ENCODE measurements around the gene CEP89.

CEP89 gene

GRCh38 chr19:32843716-32844245 is 128.0 kb downstream of the CEP89 start:
- no peak for TF ChIP-seq NFIC (IDR thresholded peaks at IDR 0.05)
- TF ChIP-seq TEAD4 (IDR thresholded peaks at IDR 0.05): no peak
- no peak for TF ChIP-seq CREB1 (IDR thresholded peaks at IDR 0.05; ENCODE audit: low read depth)
- no peak for TF ChIP-seq EP300 (IDR thresholded peaks at IDR 0.05; ENCODE audit: borderline replicate concordance)
- no peak for TF ChIP-seq RAD21 (IDR thresholded peaks at IDR 0.05; ENCODE audit: low read depth)

GRCh38 chr19:32842061-32842460 is 129.7 kb downstream of the CEP89 start:
- TF ChIP-seq TEAD4 (IDR thresholded peaks at IDR 0.05): no peak
- no peak for TF ChIP-seq EP300 (IDR thresholded peaks at IDR 0.05; ENCODE audit: borderline replicate concordance)
- TF ChIP-seq MAX (IDR thresholded peaks at IDR 0.05): no peak
- no peak for TF ChIP-seq REST (IDR thresholded peaks at IDR 0.05; ENCODE audit: low read depth)
- TF ChIP-seq TAF1 (IDR thresholded peaks at IDR 0.05; ENCODE audit: low read depth): no peak
- no peak for TF ChIP-seq FOXM1 (IDR thresholded peaks at IDR 0.05; ENCODE audit: borderline replicate concordance, low read depth)
- no peak for TF ChIP-seq ZBTB7A (IDR thresholded peaks at IDR 0.05; ENCODE audit: low read depth)
- no peak for TF ChIP-seq USF1 (IDR thresholded peaks at IDR 0.05)
- TF ChIP-seq NFIC (IDR thresholded peaks at IDR 0.05): no peak

- TF ChIP-seq TEAD4 (IDR thresholded peaks at IDR 0.05) (no peak), CEBPB (IDR thresholded peaks at IDR 0.05) (no peak), USF1 (IDR thresholded peaks at IDR 0.05) (no peak), YY1 (IDR thresholded peaks at IDR 0.05; ENCODE audit: low read depth) (no peak), FOXM1 (IDR thresholded peaks at IDR 0.05; ENCODE audit: borderline replicate concordance, low read depth) (no peak), RAD21 (IDR thresholded peaks at IDR 0.05; ENCODE audit: low read depth) (no peak), ZBTB7A (IDR thresholded peaks at IDR 0.05; ENCODE audit: low read depth) (no peak), NFIC (IDR thresholded peaks at IDR 0.05) (no peak), TCF12 (IDR thresholded peaks at IDR 0.05; ENCODE audit: low read depth) (no peak), TAF1 (IDR thresholded peaks at IDR 0.05; ENCODE audit: low read depth) (no peak), EGR1 (IDR thresholded peaks at IDR 0.05) (no peak), REST (IDR thresholded peaks at IDR 0.05; ENCODE audit: low read depth) (no peak)
Measured at GRCh38 chr19:32837531-32837930, 134.2 kb downstream of the CEP89 start.

GRCh38 chr19:32831611-32832010 is 140.1 kb downstream of the CEP89 start:
- no peak for TF ChIP-seq EGR1 (IDR thresholded peaks at IDR 0.05)
- TF ChIP-seq FOXM1 (IDR thresholded peaks at IDR 0.05; ENCODE audit: borderline replicate concordance, low read depth): no peak
- TF ChIP-seq ZBTB7A (IDR thresholded peaks at IDR 0.05; ENCODE audit: low read depth): no peak
- TF ChIP-seq TEAD4 (IDR thresholded peaks at IDR 0.05): no peak
- TF ChIP-seq REST (IDR thresholded peaks at IDR 0.05; ENCODE audit: low read depth): no peak
- TF ChIP-seq CREB1 (IDR thresholded peaks at IDR 0.05; ENCODE audit: low read depth): no peak
- TF ChIP-seq CEBPB (IDR thresholded peaks at IDR 0.05): no peak
- TF ChIP-seq RAD21 (IDR thresholded peaks at IDR 0.05; ENCODE audit: low read depth): no peak
- no peak for TF ChIP-seq EP300 (IDR thresholded peaks at IDR 0.05; ENCODE audit: borderline replicate concordance)
- TF ChIP-seq YY1 (IDR thresholded peaks at IDR 0.05; ENCODE audit: low read depth): no peak
